ENCODE measurements around the gene ZNF579. TPM values are rescaled to one million over a fixed set of nuclear protein-coding genes. Genes with fewer than 3 reads are reported as not detected.

The ZNF579 gene
- total RNA-seq, 1 donor: 6.9 TPM

DNA sequence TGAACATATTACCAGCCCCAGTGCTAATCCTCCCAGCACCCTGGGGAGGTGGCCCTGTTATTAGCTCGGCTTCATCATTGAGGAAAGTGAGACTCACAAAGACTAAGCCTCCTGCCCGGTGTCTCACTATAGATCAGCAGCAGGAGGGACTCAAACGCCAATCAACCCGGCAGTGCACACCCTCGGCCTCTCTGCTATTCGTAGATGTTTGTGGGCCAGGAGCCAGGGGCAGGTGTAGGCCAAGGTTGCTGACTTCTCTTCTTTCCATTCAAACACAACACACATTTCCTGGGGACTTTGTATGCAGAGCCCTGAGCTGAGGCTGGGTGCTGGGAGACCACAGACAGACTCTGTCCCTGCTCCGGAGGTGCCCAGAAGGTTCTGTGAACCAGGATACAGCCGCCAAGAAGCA lies 25.9 kb downstream of the ZNF579 start:
- H4K20me1 ChIP-seq (ENCODE audit: insufficient read depth, low read length): no peaks in the 10 kb centered on the region
- no peak overlapping the region for H3K4me2 ChIP-seq (ENCODE audit: insufficient read depth, low read length)
- no peaks in the 10 kb centered on the region for H3K27me3 ChIP-seq (ENCODE audit: insufficient read depth, low read length)
- no peaks in the 10 kb centered on the region for H3K9me3 ChIP-seq (ENCODE audit: low read depth, low read length)
- DNase-seq (ENCODE audit: insufficient read length, low spot score, missing footprints): no peak
- H3K27ac ChIP-seq (ENCODE audit: low read depth, low read length): no peak overlapping the region
- no peak overlapping the region for H2AFZ ChIP-seq (ENCODE audit: low read length)
- H3K4me3 ChIP-seq (ENCODE audit: insufficient read depth, low read length): no peak overlapping the region
- no peaks in the 10 kb centered on the region for H3K36me3 ChIP-seq (ENCODE audit: insufficient read depth, low read length)
- TF ChIP-seq CTCF (IDR thresholded peaks at IDR 0.05; ENCODE audit: extremely low read depth, low read depth, low read length): no peak
- no peaks in the 10 kb centered on the region for H3K79me2 ChIP-seq (ENCODE audit: insufficient read depth, low read length)
- peaks cover 25% of the 10 kb centered on the region for H3K4me1 ChIP-seq (ENCODE audit: insufficient read depth, low read length)

DNA sequence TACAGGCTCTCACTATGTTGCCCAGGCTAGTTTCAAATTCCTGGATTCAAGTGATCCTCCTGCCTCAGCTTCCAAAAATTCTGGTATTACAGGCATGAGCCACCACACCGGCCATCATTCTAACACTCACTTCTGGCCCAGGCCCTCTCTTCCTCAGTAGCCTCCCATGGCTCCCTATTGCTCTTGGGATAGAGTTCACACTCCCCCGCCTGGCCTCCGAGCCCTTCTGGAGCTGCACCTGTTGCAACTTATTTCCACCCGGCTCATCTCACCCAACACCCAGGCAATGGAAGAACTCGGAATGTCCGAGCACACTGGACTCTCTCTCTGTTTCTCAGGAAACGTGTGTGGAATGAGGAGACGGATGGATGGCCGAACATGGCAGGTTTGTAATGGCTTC lies 26.3 kb downstream of the ZNF579 start:
- no peak overlapping the region for H2AFZ ChIP-seq (ENCODE audit: low read length)
- H3K79me2 ChIP-seq (ENCODE audit: insufficient read depth, low read length): no peaks in the 10 kb centered on the region
- DNase-seq (ENCODE audit: insufficient read length, low spot score, missing footprints): no peak
- no peaks in the 10 kb centered on the region for H3K9me3 ChIP-seq (ENCODE audit: low read depth, low read length)
- no peak overlapping the region for H3K27ac ChIP-seq (ENCODE audit: low read depth, low read length)
- H3K4me1 ChIP-seq (ENCODE audit: insufficient read depth, low read length): peaks cover 29% of the 10 kb centered on the region
- no peaks in the 10 kb centered on the region for H3K36me3 ChIP-seq (ENCODE audit: insufficient read depth, low read length)
- H3K4me2 ChIP-seq (ENCODE audit: insufficient read depth, low read length): no peak overlapping the region
- H3K4me3 ChIP-seq (ENCODE audit: insufficient read depth, low read length): no peak overlapping the region
- no peaks in the 10 kb centered on the region for H3K27me3 ChIP-seq (ENCODE audit: insufficient read depth, low read length)
- no peaks in the 10 kb centered on the region for H4K20me1 ChIP-seq (ENCODE audit: insufficient read depth, low read length)
- no peak for TF ChIP-seq CTCF (IDR thresholded peaks at IDR 0.05; ENCODE audit: extremely low read depth, low read depth, low read length)

DNA sequence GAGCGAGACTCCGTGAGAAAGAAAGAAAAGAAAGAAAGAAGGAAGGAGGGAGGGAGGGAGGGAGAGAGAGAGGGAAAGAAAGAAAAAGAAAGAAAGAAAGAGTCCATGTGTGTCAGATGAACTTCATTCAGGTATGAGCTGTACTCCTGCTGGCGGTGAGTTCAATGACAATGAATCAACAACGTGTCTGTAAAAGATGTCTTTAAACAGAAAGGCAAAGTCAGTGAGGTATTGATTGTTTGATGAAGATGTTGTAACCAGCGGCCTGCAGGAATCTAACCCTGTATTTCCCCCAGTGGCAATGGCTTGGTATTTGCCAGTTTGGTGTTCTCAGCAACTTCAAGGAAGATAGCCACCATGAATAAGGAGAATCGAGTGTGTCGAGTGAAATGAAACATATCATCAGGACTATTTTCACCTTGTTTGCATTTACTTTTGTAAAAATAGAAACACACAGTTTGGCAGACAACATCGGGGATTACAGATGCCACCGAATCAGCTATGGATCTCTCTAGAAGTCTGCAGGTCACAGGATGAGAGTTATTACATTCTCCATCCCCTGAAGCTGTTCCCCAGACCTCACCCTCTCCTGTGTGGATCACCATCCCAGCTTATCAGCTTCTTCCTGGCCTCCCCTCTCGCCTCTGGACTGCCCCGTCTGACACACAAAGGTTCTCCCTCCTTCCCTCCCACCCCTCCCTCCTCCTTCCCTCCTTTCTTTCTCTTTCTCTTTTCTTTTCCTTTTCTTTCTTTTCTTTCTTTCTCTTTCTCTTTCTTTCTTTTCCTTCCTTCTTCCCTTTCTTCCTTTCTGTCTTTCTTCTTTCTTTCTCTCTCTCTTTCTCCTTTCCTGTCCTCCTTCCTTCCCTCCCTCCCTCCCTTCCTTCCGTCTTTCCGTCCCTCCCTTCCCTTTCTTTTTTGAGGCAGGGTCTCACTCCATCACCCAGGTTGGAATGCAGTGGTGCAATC lies 27.1 kb downstream of the ZNF579 start:
- H3K4me3 ChIP-seq (ENCODE audit: insufficient read depth, low read length): no peak overlapping the region
- H3K27me3 ChIP-seq (ENCODE audit: insufficient read depth, low read length): no peaks in the 10 kb centered on the region
- H3K4me2 ChIP-seq (ENCODE audit: insufficient read depth, low read length): peak overlapping the region; percentile 38
- peak overlapping the region; percentile 80 for H3K27ac ChIP-seq (ENCODE audit: low read depth, low read length)
- H3K4me1 ChIP-seq (ENCODE audit: insufficient read depth, low read length): peaks cover 32% of the 10 kb centered on the region
- TF ChIP-seq CTCF (IDR thresholded peaks at IDR 0.05; ENCODE audit: extremely low read depth, low read depth, low read length): no peak
- H2AFZ ChIP-seq (ENCODE audit: low read length): peak overlapping the region; percentile 67
- H3K36me3 ChIP-seq (ENCODE audit: insufficient read depth, low read length): no peaks in the 10 kb centered on the region
- H4K20me1 ChIP-seq (ENCODE audit: insufficient read depth, low read length): no peaks in the 10 kb centered on the region
- no peaks in the 10 kb centered on the region for H3K79me2 ChIP-seq (ENCODE audit: insufficient read depth, low read length)
- no peaks in the 10 kb centered on the region for H3K9me3 ChIP-seq (ENCODE audit: low read depth, low read length)
- peak; percentile 39 for DNase-seq (ENCODE audit: insufficient read length, low spot score, missing footprints)

DNA sequence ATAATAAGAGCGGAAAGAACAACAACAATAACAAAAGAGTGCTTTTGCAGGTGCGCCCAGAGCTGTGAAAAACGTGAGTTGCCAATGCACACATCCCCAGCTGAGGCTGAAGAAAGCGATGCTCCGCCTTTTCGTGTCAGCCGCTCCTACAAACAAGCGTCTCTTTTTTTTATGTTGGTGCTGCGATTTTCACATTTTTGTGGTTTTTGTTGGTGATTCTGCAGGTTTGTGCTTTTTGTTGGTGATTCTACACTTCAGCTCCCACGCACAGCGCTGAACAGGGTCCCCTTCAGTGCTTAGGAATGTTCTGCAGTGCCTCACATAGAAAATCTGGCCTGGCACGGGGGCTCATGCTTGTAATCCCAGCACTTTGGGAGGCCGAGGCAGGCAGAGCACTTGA lies 28.0 kb downstream of the ZNF579 start:
- Histone ChIP-seq H2AFZ (ENCODE audit: low read length) (no peak overlapping the region), H3K27me3 (ENCODE audit: insufficient read depth, low read length) (no peaks in the 10 kb centered on the region), H3K4me1 (ENCODE audit: insufficient read depth, low read length) (peaks cover 35% of the 10 kb centered on the region), H4K20me1 (ENCODE audit: insufficient read depth, low read length) (no peaks in the 10 kb centered on the region), H3K27ac (ENCODE audit: low read depth, low read length) (peak overlapping the region; percentile 80), H3K4me3 (ENCODE audit: insufficient read depth, low read length) (peak overlapping the region; percentile 11), H3K4me2 (ENCODE audit: insufficient read depth, low read length) (peak overlapping the region; percentile 38), H3K9me3 (ENCODE audit: low read depth, low read length) (no peaks in the 10 kb centered on the region), H3K36me3 (ENCODE audit: insufficient read depth, low read length) (no peaks in the 10 kb centered on the region), H3K79me2 (ENCODE audit: insufficient read depth, low read length) (no peaks in the 10 kb centered on the region)
- peak; percentile 93 for DNase-seq (ENCODE audit: insufficient read length, low spot score, missing footprints)
- no peak for TF ChIP-seq CTCF (IDR thresholded peaks at IDR 0.05; ENCODE audit: extremely low read depth, low read depth, low read length)

All from osteoblast (primary cell).